ENCODE results near the gene SAFB.

GRCh38 chr19:5605362-5605761 is 17.5 kb upstream of the SAFB start:
- TF ChIP-seq EZH2phosphoT487 (IDR thresholded peaks at IDR 0.05; ENCODE audit: insufficient read depth, low read depth) (no peak), EZH2 (IDR thresholded peaks at IDR 0.05; ENCODE audit: insufficient read depth, poor library complexity, severe bottlenecking) (no peak)
